Activated B cell treated with CpG ODN at 0.5 μM for 24 hours (primary cell): ENCODE measurements around the gene DCTN3. TPM values are rescaled to one million over a fixed set of nuclear protein-coding genes. Genes with fewer than 3 reads are reported as not detected.

ENCODE experiments used
- ATAC-seq: fragments of 200-7000 bp; cut with Tn5 transposase; one replicate; pipeline ENCODE4 v1.10.0; 2021; ENCODE audit warnings: low read depth, mild to moderate bottlenecking, moderate library complexity
- CTCF ChIA-PET: fragments of 350-600 bp; sonication (Branson Sonifier 250); formaldehyde crosslinking; loops from one replicate; lab custom pipeline; 2021; ENCODE audit warnings: antibody characterized with exemption; lab: Charles Lee
- POLR2A ChIA-PET: fragments of 350-600 bp; sonication (Branson Sonifier 250); formaldehyde crosslinking; loops from one replicate; lab custom pipeline; 2021; ENCODE audit warnings: antibody characterized with exemption; lab: Charles Lee
- DNase-seq: peaks from one replicate; pipeline ENCODE4 v3.0.0; 2022
- H3K27ac Mint-ChIP-seq: one replicate; pipeline ENCODE4 v1.8.0; 2020; ENCODE audit warnings: mixed read lengths
- H3K27me3 Mint-ChIP-seq: one replicate; pipeline ENCODE4 v1.8.0; 2021; ENCODE audit warnings: mixed read lengths
- H3K36me3 Mint-ChIP-seq: one replicate; pipeline ENCODE4 v1.8.0; 2021; ENCODE audit warnings: low read depth, mixed read lengths
- H3K4me1 Mint-ChIP-seq: one replicate; pipeline ENCODE4 v1.8.0; 2021; ENCODE audit warnings: mixed read lengths
- H3K4me3 Mint-ChIP-seq: one replicate; pipeline ENCODE4 v1.8.0; 2020; ENCODE audit warnings: mild to moderate bottlenecking, mixed read lengths
- H3K9me3 Mint-ChIP-seq: one replicate; pipeline ENCODE4 v1.8.0; 2020; ENCODE audit warnings: mixed read lengths
- intact Hi-C: fragments of 100-400 bp; cut with micrococcal nuclease; formaldehyde crosslinking; loops from one replicate; pipeline ENCODE4 v1.15.1; 2024
- total RNA-seq: library from RNA; stranded (reverse); gene quantifications from 2 replicates; pipeline ENCODE4 v1.2.3, GENCODE V29; 2022
- TF ChIP-seq, protein P1 (sequence below): fragments of 200-600 bp; IDR thresholded peaks from one replicate; pipeline ENCODE4 v1.8.0; 2022; ENCODE audit warnings: antibody characterized with exemption, mild to moderate bottlenecking

The DCTN3 gene
- total RNA-seq, 1 donor from 2014 or later, result 63.9 TPM

DNA sequence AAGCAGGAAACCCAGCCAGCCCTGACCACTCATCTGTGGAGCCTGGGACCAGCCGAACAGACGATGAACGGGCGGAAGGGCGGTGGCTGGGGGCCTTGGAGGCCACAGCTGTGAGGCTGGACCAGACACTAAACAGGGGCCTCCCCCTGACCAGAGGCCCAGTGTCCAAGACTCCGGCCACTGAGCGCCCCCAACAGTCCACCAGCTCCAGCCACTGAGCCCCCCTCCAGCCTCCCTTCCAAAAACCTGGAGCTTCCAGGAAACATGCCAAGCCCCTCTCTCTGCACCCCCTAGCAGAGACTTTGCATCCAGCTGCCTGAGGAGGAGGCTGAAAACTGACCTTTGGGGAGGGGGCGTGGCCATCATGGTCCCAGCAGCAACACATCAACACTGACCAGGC lies 54.0 kb downstream of the DCTN3 start:
- Mint-ChIP-seq H3K9me3 (no peaks in the 10 kb centered on the region), H3K27me3 (peaks cover 34% of the 10 kb centered on the region), H3K4me1 (no peaks in the 10 kb centered on the region), H3K36me3 (no peaks in the 10 kb centered on the region), H3K27ac (no peak overlapping the region), H3K4me3 (no peak overlapping the region)
- intact Hi-C loops, result no loop called here
- ATAC-seq (no peak), DNase-seq (no peak)
- TF ChIP-seq, protein P1, sequence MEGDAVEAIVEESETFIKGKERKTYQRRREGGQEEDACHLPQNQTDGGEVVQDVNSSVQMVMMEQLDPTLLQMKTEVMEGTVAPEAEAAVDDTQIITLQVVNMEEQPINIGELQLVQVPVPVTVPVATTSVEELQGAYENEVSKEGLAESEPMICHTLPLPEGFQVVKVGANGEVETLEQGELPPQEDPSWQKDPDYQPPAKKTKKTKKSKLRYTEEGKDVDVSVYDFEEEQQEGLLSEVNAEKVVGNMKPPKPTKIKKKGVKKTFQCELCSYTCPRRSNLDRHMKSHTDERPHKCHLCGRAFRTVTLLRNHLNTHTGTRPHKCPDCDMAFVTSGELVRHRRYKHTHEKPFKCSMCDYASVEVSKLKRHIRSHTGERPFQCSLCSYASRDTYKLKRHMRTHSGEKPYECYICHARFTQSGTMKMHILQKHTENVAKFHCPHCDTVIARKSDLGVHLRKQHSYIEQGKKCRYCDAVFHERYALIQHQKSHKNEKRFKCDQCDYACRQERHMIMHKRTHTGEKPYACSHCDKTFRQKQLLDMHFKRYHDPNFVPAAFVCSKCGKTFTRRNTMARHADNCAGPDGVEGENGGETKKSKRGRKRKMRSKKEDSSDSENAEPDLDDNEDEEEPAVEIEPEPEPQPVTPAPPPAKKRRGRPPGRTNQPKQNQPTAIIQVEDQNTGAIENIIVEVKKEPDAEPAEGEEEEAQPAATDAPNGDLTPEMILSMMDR, result no peak
- ChIA-PET CTCF (no interaction called here), POLR2A (no interaction called here)

DNA sequence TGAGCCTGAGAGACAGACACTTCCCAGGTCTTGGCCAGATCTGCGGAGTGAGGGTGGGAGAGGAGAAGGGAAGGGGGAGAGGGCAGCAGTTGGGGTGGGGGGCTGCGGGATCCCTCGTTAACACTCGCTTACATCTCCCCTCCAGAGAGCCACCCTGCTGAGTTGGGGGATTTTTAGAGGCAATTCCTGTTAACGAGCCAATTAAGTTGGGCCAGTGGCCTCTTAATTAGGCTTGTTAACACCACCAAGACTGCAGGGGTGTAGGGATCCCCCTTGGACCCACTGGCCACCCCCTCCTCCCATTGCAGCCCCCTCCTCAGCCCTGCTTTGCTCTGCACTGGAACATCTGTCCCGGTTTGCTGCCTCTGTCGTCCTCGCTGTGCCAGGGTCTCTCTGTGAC lies 54.4 kb downstream of the DCTN3 start:
- H3K36me3 Mint-ChIP-seq, result no peaks in the 10 kb centered on the region
- intact Hi-C loops, result no loop called here
- no peak for ATAC-seq
- TF ChIP-seq, protein P1, result no peak
- no peak for DNase-seq
- H3K4me1 Mint-ChIP-seq, result no peaks in the 10 kb centered on the region
- H3K9me3 Mint-ChIP-seq, result no peaks in the 10 kb centered on the region
- H3K27me3 Mint-ChIP-seq, result peaks cover 38% of the 10 kb centered on the region
- ChIA-PET POLR2A (no interaction called here), CTCF (no interaction called here)
- H3K27ac Mint-ChIP-seq, result no peak overlapping the region
- H3K4me3 Mint-ChIP-seq, result no peak overlapping the region

DNA sequence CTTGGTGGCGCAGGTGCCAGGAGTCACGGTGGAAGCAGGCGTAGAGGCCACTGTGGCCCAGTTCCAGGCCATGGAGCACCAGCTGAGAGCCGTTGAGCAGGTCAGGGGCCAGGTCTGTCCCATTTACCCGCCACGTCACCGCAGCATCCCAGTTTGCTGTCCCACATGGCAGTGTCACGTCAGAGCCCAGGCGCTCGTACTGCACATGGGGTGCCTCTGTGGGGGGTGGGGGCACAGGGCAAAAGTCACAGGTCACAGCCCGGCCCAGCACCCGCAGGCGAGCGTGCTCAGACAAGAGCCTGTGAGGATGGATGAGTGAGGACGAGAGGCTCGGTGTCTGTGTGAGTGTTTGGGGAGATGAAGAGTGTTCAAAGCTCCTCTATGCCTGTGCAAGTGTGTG lies 55.7 kb downstream of the DCTN3 start:
- CTCF ChIA-PET, result no interaction called here
- peaks cover 41% of the 10 kb centered on the region for H3K27me3 Mint-ChIP-seq
- POLR2A ChIA-PET, result no interaction called here
- H3K9me3 Mint-ChIP-seq, result no peaks in the 10 kb centered on the region
- no peak overlapping the region for H3K27ac Mint-ChIP-seq
- DNase-seq (no peak), ATAC-seq (no peak)
- TF ChIP-seq, protein P1, result no peak
- no peaks in the 10 kb centered on the region for H3K4me1 Mint-ChIP-seq
- no peak overlapping the region for H3K4me3 Mint-ChIP-seq
- H3K36me3 Mint-ChIP-seq, result no peaks in the 10 kb centered on the region
- intact Hi-C loops, result no loop called here

Other genes with a start within 250 kb of the DCTN3 start
- 0.24 and 0.27 TPM in 2 replicates for gene MYORG, start 243.6 kb downstream of the DCTN3 start, total RNA-seq
- gene FAM219A, start 161.9 kb downstream of the DCTN3 start, total RNA-seq, result 13.5 and 16.9 TPM in 2 replicates
- gene DNAI1, start 161.7 kb downstream of the DCTN3 start, total RNA-seq, result not detected in 2 replicates
- gene ENHO, start 97.5 kb downstream of the DCTN3 start, total RNA-seq, result not detected in 2 replicates
- gene CNTFR, start 30.8 kb downstream of the DCTN3 start, total RNA-seq, result not detected in 2 replicates
- 17.5 and 18.9 TPM in 2 replicates for gene RPP25L, start 8.4 kb downstream of the DCTN3 start, total RNA-seq
- not detected in 2 replicates for gene ARID3C, start 8.6 kb upstream of the DCTN3 start, total RNA-seq
- gene SIGMAR1, start 17.3 kb upstream of the DCTN3 start, total RNA-seq, result 27.2 TPM in 2 replicates
- gene GALT, start 26.2 kb upstream of the DCTN3 start, total RNA-seq, result 55.9 and 62.5 TPM in 2 replicates
- 11.2 and 18.8 TPM in 2 replicates for gene IL11RA, start 31.7 kb upstream of the DCTN3 start, total RNA-seq
- not detected in 2 replicates for gene CCL27, start 42.2 kb upstream of the DCTN3 start, total RNA-seq
- gene CCL19, start 70.8 kb upstream of the DCTN3 start, total RNA-seq, result not detected in 2 replicates
- not detected in 2 replicates for gene CCL21, start 89.6 kb upstream of the DCTN3 start, total RNA-seq